ENCODE data around the gene PITPNM3. TPM values are rescaled to one million over a fixed set of nuclear protein-coding genes. Genes with fewer than 3 reads are reported as not detected.

PITPNM3 gene
- total and polyA plus RNA-seq, 4 donors, result 2.0 to 12.6 (median 5.4) TPM

DNA sequence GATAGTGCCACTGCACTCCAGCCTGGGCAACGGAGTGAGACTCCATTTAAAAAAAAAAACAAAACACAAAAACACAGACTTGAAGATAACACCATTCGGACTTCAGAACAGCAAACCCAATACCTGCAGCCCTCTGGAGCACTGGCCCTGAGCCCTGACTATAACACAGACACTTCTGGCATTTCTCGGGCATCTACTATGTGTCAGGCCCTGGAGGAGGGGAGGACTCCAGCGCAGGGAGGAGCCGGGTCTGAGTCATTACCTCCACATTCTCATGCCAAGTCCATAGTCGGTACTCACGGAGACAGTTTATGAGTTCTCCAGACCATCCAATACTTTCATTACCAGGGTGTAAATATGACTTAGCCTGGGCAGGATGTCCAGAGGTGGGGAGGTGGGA lies 48.8 kb downstream of the PITPNM3 start:
- 71 to 80% methylated on average over 7 of the region's 7 CpGs for WGBS, 2 donors

GRCh38 chr17:6506679-6507231 lies 49.6 kb downstream of the PITPNM3 start:
- no peaks in the 10 kb centered on the region for H3K27me3 ChIP-seq (ENCODE audit: control insufficient read depth in 3 of 3, insufficient read depth in 3 of 3, low read length in 2 of 3)
- peak; percentile 24 for ATAC-seq (ENCODE audit: insufficient read depth, low FRiP score)
- H3K9ac ChIP-seq (ENCODE audit: insufficient read depth in 1 of 2, low read length in 2 of 2), result no peak overlapping the region
- no peaks in the 10 kb centered on the region for H3K9me3 ChIP-seq (ENCODE audit: control insufficient read depth in 4 of 4, insufficient read depth in 3 of 4, low read length in 3 of 4)
- H3K4me3 ChIP-seq, result no peak overlapping the region
- peaks cover 0 to 8% (median 0%) of the 10 kb centered on the region in 5 donors for H3K4me1 ChIP-seq (ENCODE audit: control insufficient read depth in 5 of 5, insufficient read depth in 5 of 5, low read length in 5 of 5)
- no peak for DNase-seq
- no peak overlapping the region for H3K27ac ChIP-seq (ENCODE audit: low read depth in 1 of 2, low read length in 1 of 2)
- no peaks in the 10 kb centered on the region for H3K36me3 ChIP-seq (ENCODE audit: control insufficient read depth in 4 of 4, insufficient read depth in 4 of 4, low read length in 4 of 4)
- TF ChIP-seq CTCF (IDR thresholded peaks at IDR 0.05; ENCODE audit: control extremely low read depth, extremely low read depth), result no peak
- 62 to 63% methylated on average over 5 of the region's 5 CpGs for WGBS, 2 donors

More for the DNA sequence above, 48.8 kb downstream of the PITPNM3 start:
- no peak for DNase-seq
- no peak overlapping the region for H3K27ac ChIP-seq (ENCODE audit: low read depth in 1 of 2, low read length in 1 of 2)
- H3K4me1 ChIP-seq (ENCODE audit: control insufficient read depth in 5 of 5, insufficient read depth in 5 of 5, low read length in 5 of 5), result peaks cover 0 to 10% (median 0%) of the 10 kb centered on the region in 5 donors
- no peaks in the 10 kb centered on the region for H3K9me3 ChIP-seq (ENCODE audit: control insufficient read depth in 4 of 4, insufficient read depth in 3 of 4, low read length in 3 of 4)
- peak; percentile 54 for ATAC-seq (ENCODE audit: insufficient read depth, low FRiP score)
- no peak overlapping the region for H3K9ac ChIP-seq (ENCODE audit: insufficient read depth in 1 of 2, low read length in 2 of 2)
- no peak overlapping the region for H3K4me3 ChIP-seq
- H3K36me3 ChIP-seq (ENCODE audit: control insufficient read depth in 4 of 4, insufficient read depth in 4 of 4, low read length in 4 of 4), result no peaks in the 10 kb centered on the region
- no peaks in the 10 kb centered on the region for H3K27me3 ChIP-seq (ENCODE audit: control insufficient read depth in 3 of 3, insufficient read depth in 3 of 3, low read length in 2 of 3)
- no peak for TF ChIP-seq CTCF (IDR thresholded peaks at IDR 0.05; ENCODE audit: control extremely low read depth, extremely low read depth)

DNA sequence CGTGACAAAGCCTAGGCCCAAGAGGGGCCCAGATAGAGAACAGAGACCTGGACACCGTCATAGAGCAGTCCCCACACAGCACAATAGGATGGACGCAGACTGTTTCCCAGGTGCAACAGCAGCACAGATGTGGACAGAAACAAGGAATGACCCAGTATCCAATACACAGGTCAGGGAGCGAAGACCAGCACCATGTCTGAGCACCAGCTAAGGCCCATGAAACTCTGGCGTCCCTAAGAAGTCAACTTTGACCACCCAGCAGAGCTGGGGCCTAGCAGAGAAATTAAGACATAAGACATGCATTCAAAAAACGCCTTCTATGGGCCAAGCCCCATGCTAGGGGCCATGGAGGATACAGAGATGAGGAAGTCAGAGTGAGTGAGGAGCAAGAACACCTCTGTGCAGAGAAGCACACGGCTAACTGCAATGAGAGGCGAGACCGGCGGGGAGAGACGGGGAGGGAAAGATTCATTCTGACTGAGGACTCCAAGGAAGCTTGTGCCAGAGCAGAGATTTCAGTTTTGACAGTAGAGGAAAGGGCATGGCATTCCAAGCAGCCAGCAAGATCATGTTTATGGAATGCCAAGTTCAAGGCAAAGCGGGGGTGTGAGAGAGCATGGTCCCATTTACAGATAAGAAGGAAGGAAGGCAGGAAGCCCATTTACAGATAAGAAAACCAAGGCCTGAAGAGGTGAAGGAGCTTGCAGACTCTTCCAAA lies 50.8 kb downstream of the PITPNM3 start:
- no peak overlapping the region for H3K27ac ChIP-seq (ENCODE audit: low read depth in 1 of 2, low read length in 1 of 2)
- ATAC-seq (ENCODE audit: insufficient read depth, low FRiP score), result no peak
- no peaks in the 10 kb centered on the region for H3K27me3 ChIP-seq (ENCODE audit: control insufficient read depth in 3 of 3, insufficient read depth in 3 of 3, low read length in 2 of 3)
- TF ChIP-seq CTCF (IDR thresholded peaks at IDR 0.05; ENCODE audit: control extremely low read depth, extremely low read depth), result no peak
- 71 to 87% methylated on average over 12 of the region's 12 CpGs for WGBS, 2 donors
- H3K4me1 ChIP-seq (ENCODE audit: control insufficient read depth in 5 of 5, insufficient read depth in 5 of 5, low read length in 5 of 5), result peaks cover 0 to 8% (median 0%) of the 10 kb centered on the region in 5 donors
- no peaks in the 10 kb centered on the region for H3K36me3 ChIP-seq (ENCODE audit: control insufficient read depth in 4 of 4, insufficient read depth in 4 of 4, low read length in 4 of 4)
- no peak for DNase-seq
- H3K4me3 ChIP-seq, result no peak overlapping the region
- H3K9me3 ChIP-seq (ENCODE audit: control insufficient read depth in 4 of 4, insufficient read depth in 3 of 4, low read length in 3 of 4), result no peaks in the 10 kb centered on the region
- no peak overlapping the region for H3K9ac ChIP-seq (ENCODE audit: insufficient read depth in 1 of 2, low read length in 2 of 2)
